ENCODE measurements around the gene DNAL4.
"Not testable (repeated sequence)": the region's sequence is repeated elsewhere in the genome, so short reads cannot be mapped to it uniquely, and the experiment has no call there.

DNAL4 gene

DNA sequence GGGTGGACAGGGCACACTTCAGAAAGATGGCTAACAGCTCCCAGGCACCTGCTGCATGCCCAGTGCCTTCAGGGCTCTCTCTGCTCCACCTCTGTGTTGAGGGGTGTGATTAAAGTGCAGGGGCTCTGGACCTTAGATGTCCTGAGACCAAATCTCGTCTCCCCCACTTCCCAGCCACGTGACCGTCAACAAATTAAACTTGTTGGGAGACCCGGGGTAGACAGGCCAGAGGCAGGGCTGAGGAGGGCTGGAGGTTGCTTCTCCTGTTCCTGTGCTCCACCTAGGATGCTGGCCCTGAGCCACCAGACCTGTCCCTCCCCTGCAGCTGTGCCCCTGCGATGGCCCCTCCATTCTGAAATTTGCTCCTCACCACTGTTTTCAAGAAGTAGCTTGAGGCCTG is 32.9 kb upstream of the DNAL4 start:
- no peak for DNase-seq

DNA sequence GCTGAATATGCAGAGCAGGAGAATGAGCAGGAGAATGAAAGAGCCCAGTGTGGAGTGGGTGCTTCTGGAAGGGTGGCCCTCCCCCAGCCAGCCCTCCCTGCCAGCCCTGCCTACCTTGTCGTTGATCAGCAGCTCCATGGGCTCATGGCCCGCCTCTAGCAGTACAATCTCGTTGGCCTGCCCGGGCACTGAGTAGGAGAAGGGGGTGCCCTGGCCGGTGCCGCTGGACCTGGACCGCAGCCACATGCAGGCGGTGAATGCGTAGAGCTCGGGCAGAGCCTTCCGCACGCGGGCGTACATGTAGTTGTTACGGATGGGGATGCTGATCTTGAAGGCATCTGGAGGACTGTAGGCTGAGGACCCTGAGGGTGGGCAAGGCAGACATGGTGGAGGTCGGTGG is 32.4 kb upstream of the DNAL4 start:
- DNase-seq = no peak

DNA sequence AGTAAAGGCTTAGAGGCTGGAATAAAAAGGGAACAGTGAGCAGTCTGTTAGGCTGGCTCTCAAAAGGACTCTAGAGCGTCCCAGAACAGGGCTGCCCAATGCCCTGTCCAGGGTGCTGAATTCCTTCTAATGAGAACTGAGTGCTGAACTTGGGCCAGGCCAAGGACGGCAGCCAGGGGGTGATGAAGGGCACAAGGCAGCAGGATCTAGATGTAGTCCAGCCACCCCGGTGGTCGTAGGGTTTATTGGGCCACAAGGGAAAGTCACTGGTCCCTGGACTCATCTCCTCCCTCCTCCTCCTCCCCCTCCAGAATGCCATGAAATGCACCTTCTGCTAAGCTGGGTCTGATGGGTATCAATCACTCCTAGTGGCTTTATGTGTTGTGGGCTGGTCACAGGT is 30.6 kb upstream of the DNAL4 start:
- DNase-seq = peak; percentile 35 to 50

DNA sequence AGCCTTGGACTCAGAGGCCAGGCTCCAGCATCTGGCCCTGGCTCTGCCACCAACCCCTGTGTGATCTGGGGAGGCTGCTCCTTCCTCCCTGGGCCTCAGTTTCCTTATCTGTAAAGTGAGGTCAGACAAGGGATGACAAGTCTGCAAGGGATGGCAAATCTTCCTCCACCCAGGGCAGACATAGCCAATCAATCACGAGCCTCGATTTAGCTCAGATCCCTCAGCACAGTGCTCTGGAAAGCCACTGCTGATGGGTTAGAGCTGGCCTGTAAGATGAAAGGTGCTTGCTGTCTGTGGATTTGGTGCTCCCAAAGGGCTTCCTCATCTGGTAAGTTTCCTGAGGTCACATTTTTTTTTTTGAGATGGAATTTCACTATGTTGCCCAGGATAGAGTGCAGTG is 29.7 kb upstream of the DNAL4 start:
- DNase-seq = no peak

DNA sequence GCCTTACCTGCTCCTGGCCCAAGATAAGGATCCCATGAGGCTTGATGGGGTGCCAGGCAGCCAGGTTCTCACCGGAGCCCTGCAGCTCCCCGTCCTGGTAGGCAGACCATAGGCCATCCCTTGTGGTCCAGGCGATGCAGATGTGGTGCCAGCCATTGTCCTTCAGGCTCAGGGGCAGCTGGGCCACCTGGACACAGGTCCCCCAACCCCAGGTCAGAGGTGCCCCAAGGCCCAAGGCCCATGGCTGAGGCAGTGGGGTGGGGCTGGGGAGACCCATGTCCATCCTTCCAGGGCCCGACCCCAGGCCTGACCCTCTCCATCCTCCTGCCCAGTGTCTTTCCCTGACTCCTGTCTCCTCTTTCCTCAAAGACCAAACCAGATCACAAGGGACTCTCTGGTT is 29.1 kb upstream of the DNAL4 start:
- no peak for DNase-seq

DNA sequence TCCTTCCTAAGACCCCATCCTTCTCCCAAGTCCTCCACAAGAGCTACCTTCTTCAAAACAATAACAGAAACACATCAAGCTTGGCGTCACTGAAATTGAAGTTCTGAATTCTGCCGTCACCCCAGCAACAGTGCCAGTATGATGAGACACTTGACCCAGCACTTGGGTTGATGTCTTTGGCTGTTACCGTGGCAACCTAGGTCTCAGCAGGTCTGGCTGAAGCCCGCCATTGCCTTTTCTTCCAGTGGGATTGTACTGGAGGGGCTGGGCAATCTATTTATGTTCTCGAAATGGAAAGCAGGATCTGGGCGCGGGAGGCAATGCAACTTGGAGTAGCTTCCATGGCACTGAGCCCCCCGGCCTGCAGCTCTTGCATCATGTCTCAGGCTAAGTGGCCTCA is 26.1 kb upstream of the DNAL4 start:
- no peak for DNase-seq

DNA sequence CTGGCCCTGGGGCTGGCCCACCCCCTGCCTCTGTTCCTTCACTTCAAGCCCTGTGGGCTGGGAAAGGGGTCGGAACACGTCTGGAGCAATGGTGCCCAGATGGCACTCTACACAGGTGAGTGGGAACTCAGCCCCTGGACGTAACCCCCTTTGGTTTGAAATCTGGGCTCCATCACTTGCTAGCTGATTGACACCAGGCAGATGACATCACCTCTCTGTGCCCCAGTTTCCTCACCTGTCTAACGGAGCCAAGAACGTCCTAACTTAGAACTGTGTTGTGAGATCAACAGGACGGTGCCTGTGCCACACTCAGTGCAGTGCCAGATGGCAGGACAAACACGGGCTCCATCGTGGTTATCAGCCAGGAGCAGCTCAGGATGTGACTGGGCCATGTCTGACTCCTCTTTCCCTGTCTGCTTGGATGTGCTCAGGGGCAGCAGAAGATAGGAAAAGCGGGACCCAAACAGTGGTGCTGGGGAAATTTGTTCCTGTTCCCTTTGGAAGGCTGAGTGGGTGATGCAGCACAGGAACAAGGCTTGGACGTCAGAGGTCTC is 25.5 kb upstream of the DNAL4 start:
- no peak for DNase-seq

DNA sequence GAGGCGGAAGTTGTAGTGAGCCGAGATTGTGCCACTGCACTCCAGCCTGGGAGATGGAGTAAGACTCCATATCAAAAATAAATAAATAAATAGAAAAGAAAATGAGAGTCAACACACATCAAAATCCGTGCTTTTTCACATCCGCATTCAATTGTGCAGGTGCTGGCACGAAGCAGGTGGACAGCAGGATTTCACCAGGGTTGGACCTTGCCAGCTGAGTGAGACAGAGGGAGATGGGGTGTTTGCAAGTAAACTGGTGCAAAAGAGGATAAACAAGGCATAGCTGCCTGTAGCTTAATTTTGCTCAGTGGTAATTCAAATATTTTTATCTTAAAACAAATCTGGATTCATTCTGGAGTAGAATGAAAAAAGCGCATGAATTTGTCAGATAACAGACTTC is 23.3 kb upstream of the DNAL4 start:
- DNase-seq = no peak

DNA sequence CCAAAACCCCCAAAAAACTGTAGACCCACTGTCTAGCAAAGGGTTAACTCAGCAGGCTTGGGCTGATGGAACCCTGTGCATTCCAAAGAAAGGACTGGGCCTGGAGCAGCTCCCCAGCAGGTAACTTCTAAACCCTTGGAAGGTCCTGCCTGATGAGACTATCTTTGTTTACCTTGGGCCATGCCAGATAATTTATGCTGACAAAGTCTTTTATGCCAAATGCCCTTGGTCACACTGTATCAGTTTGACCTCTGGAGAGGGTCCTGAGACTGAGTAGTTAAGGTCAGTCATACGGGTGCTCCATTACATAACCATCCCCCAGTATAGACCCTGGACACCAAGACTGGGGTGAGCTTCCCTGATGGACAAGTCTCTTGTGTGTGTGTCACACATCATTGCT is 21.9 kb upstream of the DNAL4 start:
- no peak for DNase-seq

DNA sequence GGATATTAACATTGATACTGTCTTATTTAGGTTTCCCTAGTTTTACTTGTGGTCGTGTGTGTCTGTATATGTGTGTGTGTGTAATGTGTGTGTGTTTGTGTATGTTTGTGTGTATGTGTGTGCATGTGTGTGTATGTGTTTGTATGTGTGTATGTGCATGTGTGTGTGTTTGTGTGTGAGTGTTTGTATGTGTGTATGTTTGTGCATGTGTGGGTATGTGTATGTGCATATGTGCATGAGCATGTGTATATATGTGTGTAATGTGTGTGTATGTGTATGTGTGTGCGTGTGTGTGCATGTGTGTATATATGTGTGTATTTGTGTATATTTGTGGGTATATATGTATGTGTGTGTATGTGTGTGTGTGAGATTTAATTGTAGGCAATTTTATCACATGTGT is 17.3 kb upstream of the DNAL4 start:
- no peak for DNase-seq

DNA sequence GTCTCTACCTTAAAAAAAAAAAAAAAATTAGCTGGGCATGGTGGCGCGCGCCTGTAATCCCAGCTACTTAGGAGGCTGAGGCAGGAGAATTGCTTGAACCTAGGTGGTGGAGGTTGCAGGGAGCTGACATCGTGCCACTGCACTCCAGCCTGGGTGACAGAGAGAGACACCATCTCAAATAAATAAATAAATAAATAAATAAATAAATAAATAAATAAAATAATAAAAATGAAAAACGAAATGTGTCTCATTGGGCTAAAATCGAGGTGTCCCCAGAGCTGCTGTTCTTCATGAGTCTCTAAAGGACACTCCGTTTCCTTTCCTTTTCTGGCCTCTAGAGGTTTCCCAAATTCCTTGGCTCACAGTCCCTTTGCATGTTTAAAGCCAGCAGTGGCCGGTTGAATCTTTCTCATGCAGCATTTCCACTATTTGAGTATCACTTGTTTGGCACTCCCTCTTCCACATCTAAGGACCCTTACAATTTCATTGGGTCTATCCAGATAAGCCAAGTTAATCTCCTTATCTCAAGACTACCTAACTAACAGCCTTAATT is 11.2 kb upstream of the DNAL4 start:
- DNase-seq = not testable (repeated sequence)

DNA sequence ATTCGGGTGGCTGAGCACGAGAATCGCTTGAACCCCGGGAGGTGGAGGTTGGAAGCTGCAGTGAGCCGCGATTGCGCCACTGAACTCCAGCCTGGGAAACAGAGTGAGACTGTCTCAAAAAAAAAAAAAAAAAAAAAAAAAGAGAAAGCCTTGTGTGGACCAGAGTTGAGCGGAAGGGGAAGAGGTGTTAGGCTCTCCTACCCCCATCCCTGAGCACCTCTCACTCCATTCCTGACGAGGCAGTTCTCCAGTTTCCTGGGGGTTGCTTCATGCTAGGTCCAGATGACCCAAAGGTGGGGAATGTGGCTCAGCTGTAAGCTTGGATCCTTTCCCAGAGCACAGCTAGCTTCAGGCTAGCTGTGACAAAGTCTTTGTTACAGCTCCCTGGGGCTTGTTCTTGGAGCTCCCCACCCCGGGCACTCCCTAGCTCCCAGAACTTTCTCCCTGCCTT is 8.8 kb upstream of the DNAL4 start:
- no peak for DNase-seq

DNA sequence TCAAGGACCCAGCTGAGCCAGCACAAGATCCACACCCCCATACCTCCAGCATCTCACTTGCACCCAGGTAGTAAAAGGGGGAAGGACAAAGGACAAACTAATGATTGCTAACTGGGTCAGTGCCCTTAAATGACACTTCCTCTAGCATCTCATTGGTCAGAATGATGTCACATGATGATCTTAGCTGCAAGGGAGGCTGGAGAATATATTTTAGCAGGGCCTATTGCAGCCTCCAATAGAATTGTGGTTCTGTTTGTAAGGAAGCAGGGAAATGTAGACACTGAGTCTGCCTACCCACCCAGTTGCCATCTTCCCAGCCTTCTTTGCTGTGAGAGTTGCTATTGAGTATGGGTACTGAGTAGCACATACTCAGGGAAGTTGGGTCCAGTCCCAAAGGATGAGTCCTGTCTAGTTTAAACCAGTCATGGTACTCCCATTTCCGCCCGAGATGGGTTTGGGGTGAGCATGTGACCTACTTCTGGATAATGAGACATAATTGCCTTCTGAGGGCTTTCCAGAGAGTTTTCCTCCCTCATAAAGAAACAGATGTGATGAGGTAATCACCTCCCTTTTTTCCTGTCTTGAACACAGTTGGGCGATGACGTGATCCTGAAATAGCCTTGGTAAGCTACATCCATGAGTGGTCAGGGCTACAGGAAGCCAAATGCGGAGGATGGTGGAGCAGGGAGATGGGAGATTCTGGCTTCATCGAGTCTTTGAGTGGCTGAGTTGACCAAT is 5.5 kb upstream of the DNAL4 start:
- no peak for DNase-seq

DNA sequence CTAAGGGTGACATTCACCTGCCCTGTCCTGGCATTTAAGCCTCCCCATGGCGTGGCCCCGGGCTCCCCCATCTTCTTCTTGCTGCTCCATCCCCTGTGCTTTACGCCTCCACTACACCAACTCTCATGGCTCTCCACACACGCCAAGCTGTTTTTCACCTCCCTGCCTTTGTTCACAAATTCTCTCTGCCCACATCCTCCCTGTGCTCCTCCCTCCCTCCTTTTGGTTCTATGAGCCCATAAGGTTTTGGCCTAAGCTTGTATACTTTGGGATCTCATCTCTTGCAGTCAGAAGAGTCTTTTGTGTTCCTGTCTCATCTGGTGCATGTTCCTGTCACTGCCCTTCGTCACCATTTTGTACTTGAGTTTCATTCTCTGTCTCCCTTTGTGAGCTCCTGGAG is 4.6 kb upstream of the DNAL4 start:
- DNase-seq = no peak

DNA sequence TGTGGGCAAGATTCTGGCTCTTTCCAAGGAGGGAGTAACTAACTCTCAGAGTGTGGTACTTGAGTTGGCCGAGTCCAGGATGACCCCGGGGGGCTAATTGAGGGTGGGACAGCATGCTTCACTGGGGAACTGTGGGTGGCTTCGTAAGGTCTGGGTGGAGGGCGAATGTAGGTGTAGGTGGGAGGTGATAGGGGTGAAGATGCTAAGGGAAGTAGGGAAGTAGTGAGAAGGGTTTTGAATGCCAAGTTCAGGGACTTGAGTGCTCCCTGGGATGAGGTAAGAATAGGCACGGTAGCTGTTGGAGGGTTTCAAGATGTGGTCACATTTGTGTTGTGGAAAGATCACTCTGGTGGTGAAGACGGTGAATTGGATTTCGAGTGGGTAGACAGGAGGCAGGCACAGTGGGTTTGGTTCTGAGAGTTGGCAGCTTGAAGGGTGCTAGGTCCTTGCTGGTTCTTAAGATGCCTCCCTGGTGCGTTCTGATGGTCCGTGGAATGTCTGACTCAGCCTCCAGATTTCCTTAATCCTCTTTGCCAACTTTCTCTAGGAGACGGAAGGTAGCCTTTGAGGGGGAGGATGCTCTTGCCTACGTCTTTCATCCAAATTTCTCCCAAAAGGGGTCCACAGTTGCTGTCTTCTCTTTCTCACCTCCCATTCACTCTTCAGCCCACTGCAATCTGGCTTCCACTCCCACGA is 2.5 kb upstream of the DNAL4 start:
- DNase-seq = no peak

DNA sequence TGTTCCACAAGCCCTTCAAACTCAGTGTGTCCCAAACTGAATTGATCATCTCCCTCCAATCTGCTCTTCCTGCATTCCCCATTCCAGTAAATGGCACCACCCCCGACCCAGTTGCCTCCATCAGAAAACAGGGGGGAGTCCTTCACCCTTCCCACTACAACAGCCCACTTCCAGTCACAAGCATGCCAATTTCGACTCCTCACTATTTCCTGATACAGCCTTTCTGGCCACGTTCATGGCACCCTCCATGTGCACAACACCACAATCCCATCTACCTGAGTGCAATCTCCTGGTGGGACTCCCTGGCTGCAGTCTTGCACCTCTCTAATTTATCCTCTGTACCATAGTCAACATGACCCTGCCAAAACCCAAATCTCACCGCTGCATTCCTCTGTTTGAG is 1.6 kb upstream of the DNAL4 start:
- no peak for DNase-seq

DNA sequence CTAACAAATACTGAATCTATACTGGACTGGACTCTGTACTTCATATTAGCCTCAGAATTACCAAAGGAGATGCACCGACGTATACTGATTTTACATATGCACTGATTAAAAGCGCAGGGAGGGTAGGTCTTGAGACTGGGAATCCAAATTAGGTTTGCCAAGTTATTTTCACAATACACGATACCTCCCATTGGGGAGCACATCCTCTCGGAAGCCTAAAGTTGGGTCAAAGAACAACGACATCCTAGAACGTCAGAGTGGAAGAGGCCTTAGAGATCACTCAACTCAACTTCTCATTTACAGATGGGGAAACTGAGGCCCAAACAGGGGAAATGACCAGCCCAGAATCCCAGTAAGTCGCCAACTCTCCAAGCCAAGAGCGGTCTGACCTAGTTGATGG is 626 bp downstream of the DNAL4 start:
- DNase-seq = no peak

DNA sequence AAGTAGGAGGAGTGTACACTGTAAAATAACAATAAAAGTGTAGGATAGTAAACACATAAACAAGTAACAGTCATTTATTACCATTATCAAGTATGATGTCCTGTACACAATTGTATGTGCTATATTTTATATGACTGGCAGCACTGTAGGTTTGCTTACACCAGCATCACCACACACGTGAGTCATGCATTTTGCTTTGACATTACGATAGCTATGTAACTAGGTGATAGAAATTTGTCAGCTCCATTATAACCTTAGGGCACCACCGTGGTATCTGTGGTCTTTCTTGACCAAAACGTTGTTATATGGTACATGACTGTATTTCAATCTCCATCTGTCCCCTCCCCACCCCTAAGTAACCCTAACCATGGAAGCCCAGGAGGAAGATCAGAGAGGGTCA is 1.1 kb downstream of the DNAL4 start:
- peak in 1 of 2 experiments; percentile 32 for DNase-seq

DNA sequence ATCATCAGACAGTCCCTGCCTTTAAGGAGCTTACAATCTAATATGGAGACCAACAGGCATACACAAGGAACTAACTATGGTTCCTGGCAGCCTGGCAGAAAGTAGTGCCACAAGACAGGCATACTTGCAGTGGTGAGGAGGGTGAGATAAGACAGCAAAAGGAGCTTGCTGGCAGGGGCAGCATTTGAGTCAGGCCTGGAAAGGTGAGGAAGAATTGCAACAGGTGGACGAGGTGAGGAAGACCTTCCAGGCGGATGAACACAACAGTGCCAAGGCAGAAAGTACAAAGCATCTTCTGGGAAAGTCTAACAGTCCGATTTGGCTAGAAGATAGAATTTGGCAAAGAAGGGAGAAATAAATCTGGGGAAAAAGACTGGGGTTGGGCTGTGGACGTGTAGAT is 4.3 kb downstream of the DNAL4 start:
- DNase-seq = no peak

DNA sequence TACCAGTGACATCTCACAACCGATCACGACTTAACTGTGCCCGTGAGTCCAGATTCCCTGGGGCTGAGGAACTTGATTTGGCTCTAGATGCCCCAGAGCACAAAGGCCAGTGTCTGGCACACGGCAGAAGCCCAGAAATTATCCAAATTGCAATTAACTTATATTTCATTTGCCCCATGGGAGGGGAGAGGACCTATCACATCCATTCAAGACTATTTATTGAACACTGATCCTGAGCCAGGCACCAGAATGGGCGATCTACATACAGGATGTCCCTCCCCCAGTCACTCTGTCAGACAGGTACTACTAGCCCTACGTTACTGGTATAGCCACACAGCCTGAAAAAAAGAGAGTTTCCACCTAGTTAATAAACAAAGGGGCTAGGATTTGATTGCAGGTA is 5.1 kb downstream of the DNAL4 start:
- DNase-seq = no peak

DNA sequence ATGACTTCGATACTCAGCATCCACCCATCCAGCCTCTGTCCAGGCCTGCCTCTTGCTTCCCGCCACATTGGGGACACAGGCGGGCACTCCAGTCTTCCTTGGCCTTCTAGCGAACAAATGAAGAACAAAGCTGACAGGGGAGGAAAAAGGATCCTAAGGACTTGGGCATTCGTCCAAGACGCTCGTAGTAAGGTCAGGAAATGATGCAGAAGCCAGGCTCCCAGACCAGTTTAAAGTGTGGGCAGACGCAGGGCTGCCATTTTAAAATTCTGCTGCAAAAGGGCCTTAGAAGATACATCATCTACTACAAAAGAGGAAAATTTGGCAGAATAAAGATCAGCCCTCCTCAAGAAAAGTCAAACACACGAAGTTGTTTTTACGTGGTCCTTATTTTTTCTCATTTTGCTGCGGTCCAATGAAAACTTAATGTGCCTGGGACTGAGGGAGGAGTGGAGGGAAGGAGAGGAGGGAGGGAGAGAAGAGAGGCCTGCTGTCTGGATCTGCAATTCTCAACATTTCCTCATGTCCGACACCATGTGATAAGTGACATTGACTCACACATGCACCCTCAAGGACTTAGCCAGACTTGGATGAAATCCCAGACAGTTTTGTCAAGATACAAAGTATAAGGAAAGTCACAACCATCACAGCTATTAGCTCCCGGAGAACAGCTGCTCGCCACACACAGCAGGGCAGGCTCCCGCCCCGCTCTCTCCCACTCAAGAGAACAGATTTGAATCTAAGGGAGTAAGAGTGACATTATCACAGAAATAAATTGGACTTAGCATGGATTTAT is 5.7 kb downstream of the DNAL4 start:
- no peak for DNase-seq

DNA sequence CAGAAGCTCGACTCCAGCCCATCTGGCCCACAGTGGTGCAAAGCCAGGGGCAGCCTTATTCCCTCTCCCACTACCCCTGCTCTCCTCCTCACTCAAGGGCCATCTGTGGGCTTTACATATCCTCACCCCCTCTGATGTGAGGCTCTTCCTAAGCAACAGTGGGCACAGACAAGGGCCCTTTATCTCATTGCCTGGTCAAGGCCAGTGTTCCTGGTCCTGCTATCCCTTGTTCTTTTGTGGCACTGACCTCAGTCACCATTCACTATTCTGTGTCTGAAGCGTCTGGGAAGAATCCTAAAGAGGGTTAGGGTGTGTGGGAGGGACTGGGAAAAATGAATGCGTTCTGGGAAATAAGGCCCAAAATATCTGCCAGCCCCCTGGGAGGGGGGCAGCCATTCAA is 7.3 kb downstream of the DNAL4 start:
- DNase-seq = no peak

DNA sequence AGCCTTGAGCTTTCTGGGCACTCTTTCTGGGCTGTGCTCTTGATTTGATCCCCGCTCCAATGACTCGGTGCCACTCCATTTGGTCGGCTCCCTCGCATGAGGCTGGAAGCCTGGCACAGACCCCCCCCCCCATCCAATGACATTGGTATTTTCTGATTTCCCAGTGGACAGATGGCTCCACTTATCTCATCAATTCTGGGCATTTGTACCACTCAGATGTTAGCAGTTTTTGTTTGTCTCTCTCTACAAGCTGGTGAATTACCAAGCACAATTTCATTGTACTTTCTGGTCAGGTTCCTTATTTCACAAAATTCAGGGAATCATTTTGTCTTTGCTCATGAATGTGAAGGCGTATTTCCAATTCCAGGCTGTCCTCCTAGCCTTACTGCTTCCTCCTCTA is 9.1 kb downstream of the DNAL4 start:
- DNase-seq = no peak

Data from activated T-cell treated with anti-CD3 and anti-CD28 coated beads, Interleukin-2, amount 50 U/mL, for 48 hours (primary cell).